ENCODE data around the gene DCLRE1A. TPM values are rescaled to one million over a fixed set of nuclear protein-coding genes. Genes with fewer than 3 reads are reported as not detected.

The DCLRE1A gene
- total and polyA plus RNA-seq, 9 of the 15 experiments (the other 6 are each of a cell fraction or from before 2014, with no cell fraction given) = 8.5 to 25.5 (median 15.5) TPM

- 0 out of 2 replicates have a peak, but pooled peaks have one; percentile 40 for TF ChIP-seq CXXC5 (CRISPR knock-in tag; IDR thresholded peaks at IDR 0.05)
- no peak for TF ChIP-seq DDX20 (tag; IDR thresholded peaks at IDR 0.05; ENCODE audit: low read depth)
- TF ChIP-seq PHF20 (IDR thresholded peaks at IDR 0.05; ENCODE audit: partially characterized antibody) = peak; percentile 50
- TF ChIP-seq GABPA (tag; conservative IDR thresholded peaks at IDR 0.05; ENCODE audit: low read depth) = peak; percentile 54; the same call in 1 of the 2 replicates
- peak; percentile 38 for TF ChIP-seq CCNT2 (IDR thresholded peaks at IDR 0.05; ENCODE audit: borderline replicate concordance, extremely low read depth, insufficient read length, low read depth, low read length)
- 0 out of 2 replicates have a peak, but pooled peaks have one; percentile 58 for TF ChIP-seq BRD4 (IDR thresholded peaks at IDR 0.05)
- 0 out of 4 replicates have a peak, but pooled peaks of 1 of the 2 experiments have one; percentile 25 for TF ChIP-seq TEAD1 (CRISPR knock-in tag; IDR thresholded peaks at IDR 0.05)
- TF ChIP-seq ADNP (tag; IDR thresholded peaks at IDR 0.05) = no peak
- TF ChIP-seq MGA (IDR thresholded peaks at IDR 0.05) = peak; percentile 64
- peak; percentile 60; the same call in 1 of the 2 replicates for TF ChIP-seq ZNF511 (CRISPR knock-in tag; IDR thresholded peaks at IDR 0.05)
- TF ChIP-seq HNRNPK (IDR thresholded peaks at IDR 0.05; ENCODE audit: low read depth, low read length, poor library complexity, severe bottlenecking) = no peak
- TF ChIP-seq ELK3 (CRISPR knock-in tag; IDR thresholded peaks at IDR 0.05) = no peak
- TF ChIP-seq PTTG1 (tag; IDR thresholded peaks at IDR 0.05; ENCODE audit: low read depth) = no peak
These were observed 1.1 kb upstream of the DCLRE1A start (continued) for GRCh38 chr10:113854761-113855588.
